Measurements from ENCODE around the gene CTNNA2. TPM values are rescaled to one million over a fixed set of nuclear protein-coding genes. Genes with fewer than 3 reads are reported as not detected.
A peak's percentile ranks its signal among the peaks of the same experiment; 100 is the strongest.

Gene CTNNA2
- total RNA-seq, 2 donors from 2014 or later, result not detected

DNA sequence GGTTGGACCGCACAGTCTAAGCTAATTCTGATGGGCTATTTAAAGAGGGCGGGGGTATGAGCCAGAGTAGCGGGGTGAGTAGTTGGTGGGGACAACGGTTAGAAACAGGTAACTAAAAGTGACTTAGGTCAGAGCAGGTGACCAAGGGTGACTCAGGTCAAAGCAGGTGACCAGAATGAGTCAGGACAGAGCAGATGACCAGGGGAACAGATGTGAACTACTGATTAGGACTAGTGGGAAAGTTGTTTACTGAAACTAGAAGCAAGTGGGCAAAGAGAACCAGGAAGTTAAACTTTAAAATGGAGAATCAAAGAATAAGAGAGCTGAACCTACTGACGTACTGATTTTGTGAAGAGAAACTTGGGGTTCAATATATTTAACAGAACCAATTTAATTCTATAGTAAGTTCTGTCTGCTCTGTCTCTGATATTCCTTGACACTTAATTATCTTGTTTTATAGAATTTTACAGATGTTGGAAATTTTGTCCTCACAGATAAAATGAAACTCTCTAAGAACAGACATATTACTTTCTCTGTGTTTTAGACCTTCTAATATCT lies 799.5 kb downstream of the CTNNA2 start:
- ATAC-seq (no peak), DNase-seq (no peak)
- intact Hi-C loops (cut with DNase I), result no loop called here

DNA sequence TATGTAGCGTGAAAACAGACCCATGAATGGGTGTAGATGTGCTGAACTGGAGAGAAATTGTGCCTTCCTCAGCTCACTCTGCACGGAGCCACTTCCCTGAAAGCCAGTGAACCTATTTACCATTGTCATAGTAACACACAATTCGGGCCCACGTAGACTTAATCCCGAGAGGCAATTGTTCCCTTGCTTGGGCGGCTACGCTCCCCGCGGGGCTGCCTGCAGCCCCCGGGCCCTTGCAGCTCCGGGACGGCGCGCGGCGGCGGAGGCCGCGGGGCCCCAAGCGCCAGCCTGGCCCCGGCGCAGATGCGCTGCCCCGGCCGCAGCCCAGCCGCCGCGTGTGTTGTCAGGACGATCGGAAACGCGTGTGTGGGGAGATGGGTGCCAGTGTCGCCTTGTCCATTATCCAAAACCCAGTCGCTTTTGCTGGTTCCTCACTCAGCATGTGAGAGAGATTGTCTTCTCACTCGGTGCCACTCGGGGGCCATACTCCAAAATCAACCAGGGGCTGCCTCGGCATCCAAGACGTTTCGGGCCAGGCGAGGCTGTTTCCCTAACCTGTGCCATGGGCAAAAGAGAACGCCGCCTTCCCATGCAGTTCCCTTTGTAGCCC lies 809.6 kb downstream of the CTNNA2 start:
- intact Hi-C loops (cut with DNase I), result loop anchor here in 1 of 2 donors (10.0 kb wide), 1 partner anchor 248 kb away; no protein-coding TSS in a partner anchor
- DNase-seq (no peak), ATAC-seq (no peak)

DNA sequence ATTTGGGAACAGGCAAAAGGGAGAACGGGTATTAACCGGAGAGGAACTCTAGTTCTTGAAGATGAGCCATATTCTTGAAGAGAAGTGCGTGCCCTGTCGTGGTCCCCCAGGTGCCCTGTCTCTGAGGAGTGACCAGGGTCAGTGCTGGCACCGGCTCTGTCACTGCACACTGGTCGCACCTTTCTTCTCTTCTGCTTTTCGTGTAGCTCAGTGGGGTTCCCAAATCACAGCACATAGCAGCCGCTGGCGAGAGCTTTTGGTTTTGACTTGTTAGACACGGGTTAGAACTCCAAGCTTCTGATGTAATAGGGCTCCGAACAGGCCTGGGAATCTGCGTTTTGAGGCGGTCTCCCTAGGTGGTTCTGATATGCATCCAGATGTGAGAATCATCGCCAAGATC lies 810.1 kb downstream of the CTNNA2 start:
- ATAC-seq (no peak), DNase-seq (no peak)
- intact Hi-C loops (cut with DNase I), result loop anchor here in 1 of 2 donors (10.0 kb wide), 1 partner anchor 248 kb away; no protein-coding TSS in a partner anchor

DNA sequence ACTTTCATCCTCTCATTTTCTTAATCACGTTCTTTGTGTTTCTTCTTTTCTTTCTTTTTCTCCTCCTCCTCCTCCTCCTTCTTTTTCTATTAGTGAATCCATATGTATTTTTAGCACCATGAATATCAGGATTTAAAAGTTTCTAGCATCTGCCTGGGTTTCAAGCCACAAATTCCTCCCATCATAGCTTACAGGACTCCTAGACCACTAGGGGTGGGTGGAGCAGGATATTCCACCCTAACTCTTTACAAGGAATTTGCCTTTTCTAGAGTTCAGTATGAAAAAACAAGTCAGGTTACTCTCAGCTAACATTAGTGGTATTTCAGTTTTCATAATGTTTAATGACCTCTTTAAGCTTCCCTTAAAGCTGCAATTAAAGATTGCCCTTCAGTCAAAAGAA lies 810.8 kb downstream of the CTNNA2 start:
- ATAC-seq (no peak), DNase-seq (no peak)
- intact Hi-C loops (cut with DNase I), result loop anchor here in 1 of 2 donors (10.0 kb wide), 1 partner anchor 249 kb away; no protein-coding TSS in a partner anchor

DNA sequence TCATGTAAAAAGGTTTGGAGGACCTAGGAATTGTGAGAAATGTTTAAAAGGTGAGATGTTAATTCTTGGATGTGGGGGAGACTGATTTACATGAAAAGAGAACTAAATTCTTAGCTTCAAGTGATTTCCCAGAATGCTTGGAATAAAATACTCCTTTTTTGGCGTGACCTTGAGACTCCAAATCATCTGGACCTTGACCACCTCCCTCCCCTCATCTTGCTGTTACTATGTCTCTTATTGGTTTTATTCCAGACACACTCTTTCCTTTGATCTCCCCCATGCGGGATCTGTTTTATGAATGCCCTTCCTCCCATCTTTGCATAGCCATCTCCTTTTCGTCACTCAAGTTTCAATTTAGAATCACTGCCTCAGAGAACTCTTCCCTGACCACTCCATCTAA lies 811.7 kb downstream of the CTNNA2 start:
- DNase-seq (no peak), ATAC-seq (no peak)
- intact Hi-C loops (cut with DNase I), result loop anchor here in 1 of 2 donors (10.0 kb wide), 1 partner anchor 250 kb away; no protein-coding TSS in a partner anchor

DNA sequence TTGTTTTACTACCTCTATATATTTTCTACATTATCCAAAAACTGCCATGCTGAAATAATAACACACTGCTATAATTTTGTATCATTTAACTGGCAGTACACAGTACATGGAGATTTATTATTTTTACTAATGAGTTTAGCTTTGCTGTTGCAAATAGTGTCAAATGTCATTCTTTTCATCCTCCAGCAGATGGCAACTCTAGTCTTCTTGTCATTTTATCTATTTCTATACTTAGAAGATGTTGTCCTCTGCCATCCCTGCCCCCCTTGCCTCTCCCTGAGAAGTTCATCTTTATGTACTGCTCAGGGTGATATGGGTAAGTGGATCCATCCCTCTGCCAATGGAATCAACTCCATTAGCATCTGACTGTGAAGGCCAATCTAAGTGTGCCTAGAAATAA lies 813.4 kb downstream of the CTNNA2 start:
- intact Hi-C loops (cut with DNase I), result loop anchor here (2.0 to 10.0 kb wide), 4 partner anchors 101 to 251 kb away; no protein-coding TSS in a partner anchor
- peak; percentile 45 to 47 for ATAC-seq
- DNase-seq, result no peak

DNA sequence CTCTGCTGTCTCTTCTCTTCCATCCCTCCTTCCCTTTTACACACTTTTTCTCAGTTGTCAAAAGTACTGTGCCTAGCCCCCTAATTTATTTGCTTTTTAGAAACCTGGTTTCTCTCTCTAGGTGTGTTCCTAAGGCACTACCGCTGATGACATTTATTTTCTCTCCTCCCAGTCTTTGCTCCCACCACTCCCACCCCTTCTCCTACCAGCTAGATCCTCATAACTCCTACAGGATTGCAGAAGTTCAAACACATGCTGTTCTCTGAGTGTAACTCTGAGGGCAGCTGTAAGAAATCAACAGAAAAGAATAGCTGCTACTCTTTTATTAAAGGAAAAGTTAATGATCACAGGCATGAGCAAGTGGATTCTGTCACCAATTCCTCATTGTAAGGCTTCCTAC lies 814.0 kb downstream of the CTNNA2 start:
- intact Hi-C loops (cut with DNase I), result loop anchor here (2.0 to 10.0 kb wide), 4 partner anchors 100 to 252 kb away; no protein-coding TSS in a partner anchor
- ATAC-seq, result no peak
- DNase-seq, result no peak

DNA sequence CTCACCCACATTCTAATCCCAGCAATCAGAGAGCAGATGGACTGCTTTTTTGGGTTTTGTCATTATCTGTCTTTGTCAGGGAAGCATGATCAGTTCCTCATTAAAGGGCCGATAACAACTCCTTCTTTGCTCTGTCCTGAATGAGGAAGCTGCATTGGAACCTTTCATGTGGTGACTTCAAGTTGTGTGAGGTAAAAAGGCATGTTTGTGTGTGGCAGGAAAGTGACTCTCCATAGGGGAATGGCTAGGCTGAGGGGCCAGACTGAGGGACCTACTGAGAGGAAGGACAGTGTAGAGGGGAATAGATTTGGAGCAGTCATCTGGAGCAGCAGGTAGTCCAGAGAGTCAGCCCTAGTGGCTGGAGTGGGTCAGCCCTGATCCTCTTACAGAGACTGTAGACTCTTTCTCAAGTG lies 815.3 kb downstream of the CTNNA2 start:
- DNase-seq, result no peak
- intact Hi-C loops (cut with DNase I), result loop anchor here (5.0 to 10.0 kb wide), 3 partner anchors 99 to 253 kb away; no protein-coding TSS in a partner anchor
- ATAC-seq, result no peak

DNA sequence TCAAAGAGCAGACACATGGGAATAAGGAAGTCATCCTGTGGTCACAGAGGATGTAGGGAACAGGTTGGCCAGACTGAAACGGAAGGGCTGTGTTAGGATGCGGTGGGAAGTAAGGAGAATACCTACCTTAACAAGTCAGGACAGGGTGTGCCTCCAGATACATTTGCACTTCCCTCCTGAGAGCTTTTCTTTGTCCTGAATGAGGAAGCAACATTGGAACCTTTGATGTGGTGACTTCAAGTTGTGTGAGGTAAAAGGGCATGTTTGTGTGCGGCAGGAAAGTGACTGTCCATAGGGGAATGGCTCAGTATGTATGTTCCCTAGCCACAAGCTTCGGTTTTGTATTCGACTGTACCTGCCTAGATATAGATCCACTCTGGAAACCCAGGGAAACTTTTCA lies 816.6 kb downstream of the CTNNA2 start:
- no peak for DNase-seq
- no peak for ATAC-seq
- intact Hi-C loops (cut with DNase I), result loop anchor here (5.0 to 10.0 kb wide), 3 partner anchors 98 to 255 kb away; no protein-coding TSS in a partner anchor

DNA sequence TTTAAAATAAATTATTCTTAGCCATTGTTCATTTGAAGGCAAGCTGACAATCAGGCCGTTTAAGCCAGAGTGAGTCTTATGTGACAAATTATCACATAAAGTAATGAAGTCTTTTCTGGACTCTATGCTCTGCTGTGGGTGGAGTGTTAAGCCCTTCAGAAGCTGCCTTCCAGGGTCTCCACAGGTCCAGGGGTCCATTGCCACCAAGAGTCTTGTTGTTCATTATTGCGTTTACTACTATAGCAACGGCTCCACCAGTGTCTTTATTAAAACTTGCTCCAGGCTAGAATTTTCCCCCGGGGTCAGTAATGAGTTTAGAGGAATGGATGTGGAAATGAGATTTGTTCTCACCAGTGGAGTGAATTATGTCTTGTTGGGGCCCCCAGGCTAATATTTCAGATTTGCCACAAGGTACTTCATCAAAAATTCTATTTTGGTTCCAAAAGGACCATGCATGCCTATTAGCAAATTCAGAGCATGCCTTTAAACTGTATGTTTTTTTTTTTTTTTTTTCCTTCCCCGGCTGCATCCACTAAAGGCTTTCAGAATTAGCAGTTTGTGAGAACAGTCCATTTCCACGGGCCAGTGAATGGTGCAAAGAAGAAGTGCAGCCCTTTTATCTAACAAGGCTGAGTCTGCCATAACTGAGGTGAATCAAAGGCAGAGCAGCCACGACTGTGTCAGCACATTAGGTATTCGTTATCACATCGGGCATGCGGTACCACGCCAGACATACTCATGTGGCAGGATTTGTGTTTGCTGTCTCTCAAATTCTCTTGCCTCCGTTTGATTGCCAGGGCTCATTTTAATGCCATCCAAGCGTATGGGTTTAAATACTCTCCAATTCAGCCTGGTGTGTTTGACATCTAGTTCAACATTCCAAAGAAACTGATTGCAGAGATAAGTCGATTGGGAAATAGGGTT lies 817.9 kb downstream of the CTNNA2 start:
- ATAC-seq (no peak), DNase-seq (no peak)
- intact Hi-C loops (cut with DNase I), result no loop called here

DNA sequence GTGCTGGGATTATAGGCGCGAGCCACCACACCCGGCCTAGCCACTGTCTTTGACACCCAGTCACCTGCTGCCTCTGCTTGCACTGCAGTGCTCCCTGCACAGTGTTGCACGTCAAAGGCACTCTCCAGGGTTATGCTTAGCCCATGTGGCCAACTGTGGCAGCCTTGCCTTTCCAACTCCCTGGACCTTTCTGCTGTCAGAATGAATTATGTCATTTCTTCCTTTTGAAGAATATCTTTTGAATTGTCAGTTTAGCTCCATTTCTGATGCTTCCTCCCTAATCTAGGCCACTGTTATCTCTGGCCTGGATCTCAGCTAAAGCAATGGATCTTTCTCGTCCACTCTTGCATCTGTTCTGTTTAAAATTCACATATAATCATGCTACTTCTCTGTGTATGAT lies 821.0 kb downstream of the CTNNA2 start:
- intact Hi-C loops (cut with DNase I), result no loop called here
- DNase-seq, result no peak
- no peak for ATAC-seq

DNA sequence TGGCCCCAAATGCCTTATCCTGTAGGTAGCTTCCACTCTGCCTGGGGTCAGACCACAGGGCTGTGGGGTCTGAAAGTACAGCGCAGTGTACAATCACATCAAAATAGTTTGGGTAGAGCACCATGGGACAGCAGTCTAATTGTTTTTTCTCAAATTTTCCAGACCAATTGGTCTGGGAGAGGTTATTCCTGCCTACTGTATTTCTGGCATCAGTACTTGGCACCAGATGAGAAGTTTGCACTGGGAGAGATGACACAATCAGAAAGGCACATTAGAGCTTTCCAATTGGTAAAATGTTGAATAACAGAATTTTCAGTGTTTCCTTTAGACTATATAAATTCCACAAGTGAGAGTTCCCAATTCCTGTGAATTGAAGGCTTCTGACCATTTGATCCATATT lies 822.6 kb downstream of the CTNNA2 start:
- no peak for DNase-seq
- peak; percentile 30 to 34 for ATAC-seq
- intact Hi-C loops (cut with DNase I), result no loop called here

DNA sequence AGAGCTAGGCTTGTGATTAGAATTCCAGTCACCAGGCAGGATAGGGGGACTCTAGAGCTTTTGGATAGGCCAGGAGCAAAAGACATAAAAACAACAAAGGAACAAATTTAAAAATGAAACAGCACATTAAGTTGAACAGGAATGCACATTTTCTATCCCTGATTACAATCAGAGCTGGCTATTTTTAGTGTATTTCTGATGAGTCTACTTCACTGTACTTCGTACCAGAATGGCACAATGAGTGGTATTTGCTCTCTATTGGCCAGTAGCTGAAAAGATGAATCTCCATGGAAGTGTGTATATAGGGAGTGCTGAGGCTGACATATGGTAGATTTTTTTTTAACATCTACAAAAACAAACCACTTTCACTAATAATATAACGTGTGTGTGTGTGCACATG lies 825.9 kb downstream of the CTNNA2 start:
- ATAC-seq (no peak), DNase-seq (no peak)
- intact Hi-C loops (cut with DNase I), result no loop called here

DNA sequence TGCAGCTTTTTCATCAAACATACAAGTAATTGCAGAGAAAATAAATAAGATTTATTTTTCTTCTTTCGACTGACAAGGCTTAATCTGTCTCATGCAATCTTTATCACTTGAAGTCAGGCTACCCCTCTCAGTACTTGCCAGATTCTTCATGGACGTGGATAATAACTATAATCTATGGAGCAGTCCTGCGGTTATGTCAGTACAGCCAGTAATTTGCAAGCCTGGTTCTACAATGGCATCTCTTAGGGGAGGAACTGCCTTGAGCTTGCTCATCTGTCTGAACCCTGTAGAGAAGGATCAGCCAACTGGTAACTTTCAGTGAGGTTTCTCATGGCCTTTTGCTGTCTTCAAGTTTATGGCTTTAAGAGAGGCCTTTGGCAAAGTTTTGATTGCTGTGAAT lies 827.2 kb downstream of the CTNNA2 start:
- peak in 1 of 2 donors; percentile 51 for ATAC-seq
- intact Hi-C loops (cut with DNase I), result no loop called here

DNA sequence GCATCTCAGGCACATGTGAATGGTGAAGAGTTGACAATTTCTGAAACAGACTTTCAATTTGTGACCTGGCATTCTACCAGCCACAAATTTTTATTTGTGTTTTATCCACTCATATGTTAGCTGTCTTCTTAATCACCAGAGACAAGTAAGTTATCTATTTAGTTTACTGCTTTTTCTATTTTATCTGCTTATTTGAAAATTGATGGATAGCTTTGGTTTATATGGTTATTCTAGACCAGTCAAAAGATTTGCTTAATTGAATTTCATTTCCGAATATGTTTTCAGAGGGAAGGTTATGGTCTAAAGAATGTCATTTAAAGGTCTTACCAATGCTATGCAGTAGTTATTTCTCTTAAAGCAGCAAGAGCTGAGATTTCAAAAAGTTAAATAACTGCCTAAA lies 835.2 kb downstream of the CTNNA2 start:
- ATAC-seq (no peak), DNase-seq (no peak)
- intact Hi-C loops (cut with DNase I), result no loop called here

More for the DNA sequence above, 827.2 kb downstream of the CTNNA2 start:
- no peak for DNase-seq

DNA sequence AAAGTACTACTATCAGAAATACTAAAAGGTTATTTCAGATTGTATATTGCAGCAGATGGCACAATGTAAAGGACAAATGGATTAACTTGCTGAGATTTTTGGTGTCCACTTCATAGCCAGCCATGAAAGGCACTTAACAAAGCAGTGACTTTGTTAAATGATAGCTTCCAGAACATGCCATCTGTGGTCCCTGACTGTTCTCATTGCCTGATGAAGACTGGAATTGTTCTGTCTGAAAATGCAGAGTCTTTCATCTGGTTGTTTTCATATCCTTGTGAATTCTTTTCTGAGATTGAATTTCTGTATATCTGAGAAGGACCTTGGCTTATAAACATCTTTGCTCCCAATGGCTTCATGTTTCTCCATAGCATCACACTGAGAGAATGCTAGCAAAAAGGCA lies 836.1 kb downstream of the CTNNA2 start:
- intact Hi-C loops (cut with DNase I), result no loop called here
- DNase-seq, result no peak
- ATAC-seq, result no peak

DNA sequence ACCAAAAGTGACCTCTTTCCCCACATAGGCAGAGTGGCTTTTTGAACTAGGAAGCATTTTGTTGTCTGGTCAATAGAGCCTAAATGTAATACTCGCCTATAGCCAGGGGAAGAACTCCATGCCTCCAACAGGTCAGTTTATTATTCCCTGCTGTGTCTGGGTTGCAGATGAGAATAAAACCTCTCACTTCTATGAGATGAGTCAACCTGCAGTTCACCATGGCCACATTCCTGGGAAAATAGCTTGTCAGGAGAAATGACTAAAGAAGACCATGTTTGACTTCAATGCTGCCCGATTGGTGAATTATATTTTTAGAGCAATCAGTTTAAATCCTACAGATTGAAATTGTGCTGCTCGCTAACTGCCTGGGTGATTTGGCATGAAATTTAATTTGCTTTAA lies 838.4 kb downstream of the CTNNA2 start:
- intact Hi-C loops (cut with DNase I), result no loop called here
- no peak for ATAC-seq
- DNase-seq, result no peak

DNA sequence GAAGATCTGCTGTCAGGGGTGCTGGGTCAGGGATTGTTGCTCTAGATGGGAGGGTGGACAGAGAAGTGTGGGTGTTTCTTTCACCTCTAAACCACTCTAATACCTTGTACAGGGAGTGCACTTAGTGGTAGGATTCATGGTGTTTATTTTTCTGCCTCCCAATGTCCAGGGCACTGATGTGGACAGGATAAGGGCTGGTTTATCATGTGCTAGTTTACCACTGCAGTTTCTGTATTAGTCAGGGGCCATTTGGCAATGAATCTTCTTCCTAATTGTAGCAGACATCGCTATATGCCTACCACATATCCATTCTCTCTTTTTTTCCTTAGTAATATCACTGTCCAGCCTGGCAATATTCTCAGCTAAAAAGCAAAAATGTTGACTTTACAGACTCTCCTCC lies 842.0 kb downstream of the CTNNA2 start:
- no peak for ATAC-seq
- no peak for DNase-seq
- intact Hi-C loops (cut with DNase I), result no loop called here

DNA sequence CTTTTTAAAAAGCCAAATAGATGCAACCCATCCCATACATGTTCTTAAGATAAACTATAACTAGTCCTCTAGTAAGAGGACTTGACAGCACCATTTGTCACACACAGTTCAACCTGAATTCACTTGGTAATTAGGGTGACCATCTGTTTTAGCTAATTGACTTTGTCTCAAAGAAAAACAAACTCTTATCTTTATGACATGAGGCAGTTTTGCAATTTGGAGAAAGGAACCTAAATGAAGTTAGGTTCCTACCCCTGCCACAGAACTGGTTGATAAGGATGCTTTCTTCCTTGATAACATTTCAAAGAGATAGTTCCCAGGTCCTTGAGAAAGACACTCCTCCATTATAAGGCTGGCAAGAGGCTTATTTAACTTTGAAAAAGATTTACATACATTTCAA lies 849.1 kb downstream of the CTNNA2 start:
- intact Hi-C loops (cut with DNase I), result no loop called here
- DNase-seq, result no peak
- ATAC-seq, result no peak

DNA sequence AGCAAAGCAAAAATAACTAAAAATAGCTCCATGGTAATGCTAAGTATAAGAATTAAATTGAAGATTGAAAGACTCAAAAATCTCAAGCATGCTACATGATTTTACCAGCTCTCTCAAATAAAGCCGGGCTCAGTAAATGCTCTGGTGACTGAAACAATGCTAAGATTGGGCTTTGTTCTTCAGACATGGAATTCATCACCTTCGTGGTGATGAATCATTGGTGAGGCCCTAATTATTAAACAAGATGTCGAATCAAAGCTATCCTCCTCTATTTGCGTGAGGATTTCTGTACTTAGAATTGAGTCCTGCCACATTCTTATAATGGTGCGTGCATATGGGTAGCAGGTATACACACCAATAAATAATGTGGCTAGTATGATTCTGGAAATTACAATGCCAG lies 850.5 kb downstream of the CTNNA2 start:
- no peak for DNase-seq
- intact Hi-C loops (cut with DNase I), result no loop called here
- no peak for ATAC-seq

All from left cardiac atrium (tissue), 4 donors.